ENCODE results near the gene KRTAP20-3.

The KRTAP20-3 gene

DNA sequence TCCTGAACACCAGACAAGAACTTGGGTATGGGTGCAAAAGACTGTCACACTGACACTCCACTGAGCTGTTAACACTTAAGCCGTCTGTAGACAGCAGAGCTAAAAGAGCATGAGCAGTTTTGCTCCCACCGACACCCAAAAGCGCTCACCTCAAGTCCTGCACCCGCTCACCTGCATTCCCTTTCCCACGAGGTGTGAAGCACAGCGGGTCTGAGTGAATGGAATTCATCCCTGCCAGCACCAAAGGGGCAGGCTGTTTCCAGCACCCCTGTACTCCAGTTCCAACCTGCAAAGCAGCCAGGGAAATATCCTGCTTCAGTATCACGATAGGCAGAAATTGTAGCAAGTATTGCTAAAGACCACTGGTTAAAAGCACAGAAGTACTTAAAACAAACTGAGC lies 47.2 kb downstream of the KRTAP20-3 start:
- no peak for DNase-seq
